Esophagus mucosa (tissue), 1 donor: ENCODE results near the gene TAAR6. TPM values are rescaled to one million over a fixed set of nuclear protein-coding genes. Genes with fewer than 3 reads are reported as not detected.
A peak's percentile ranks its signal among the peaks of the same experiment; 100 is the strongest.
"Not testable (repeated sequence)": the region's sequence is repeated elsewhere in the genome, so short reads cannot be mapped to it uniquely, and the experiment has no call there.

ENCODE experiments used
- ATAC-seq: fragments of 200-7000 bp; cut with Tn5 transposase; one replicate; pipeline ENCODE4 v1.9.1; 2020
- total RNA-seq: library from RNA; stranded (reverse); gene quantifications from one replicate; pipeline ENCODE4 v1.2.4, GENCODE V29; 2023
- donor health status: DM: yes; HTN: yes; CAD: no.

TAAR6 gene
- total RNA-seq, 1 donor from 2014 or later = not detected

DNA sequence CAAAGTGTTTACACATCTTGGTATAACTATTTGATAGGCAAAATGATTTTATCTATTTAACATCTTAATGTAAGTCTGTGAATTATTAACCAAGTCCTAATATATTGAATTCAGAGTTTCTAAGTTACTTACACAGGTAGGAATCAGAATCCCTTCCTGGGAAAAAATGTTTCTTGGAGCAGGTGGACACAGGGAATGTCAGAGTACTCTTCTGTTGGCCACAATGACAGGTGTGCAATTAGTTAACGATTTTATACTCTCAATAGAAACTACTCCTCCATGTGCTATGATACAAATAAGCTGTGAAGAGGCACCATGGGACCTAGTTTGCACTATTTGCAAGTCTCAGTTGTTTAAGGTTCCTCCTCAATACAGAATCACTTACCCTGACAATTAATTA, 20.2 kb downstream of the TAAR6 start:
- no peak for ATAC-seq

DNA sequence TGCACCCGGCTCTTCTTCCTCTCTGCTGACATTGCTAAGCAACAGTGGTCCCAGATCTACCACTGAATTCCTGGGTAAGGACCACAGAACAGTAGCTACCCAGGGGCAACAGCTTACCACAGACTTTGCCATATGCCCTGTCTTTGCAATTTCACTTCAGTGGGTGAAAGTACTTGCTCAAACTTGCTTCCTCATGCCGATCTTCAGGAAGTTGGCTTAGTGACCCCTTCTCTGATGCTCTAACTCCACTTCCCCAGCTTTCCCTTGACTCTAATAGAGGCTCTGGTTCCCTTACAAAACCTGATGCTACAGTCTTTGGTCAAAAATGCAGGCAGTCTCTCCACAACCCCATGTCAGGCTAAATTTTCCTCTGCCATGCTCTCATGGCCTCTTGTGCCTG, 22.7 kb downstream of the TAAR6 start:
- ATAC-seq = no peak

DNA sequence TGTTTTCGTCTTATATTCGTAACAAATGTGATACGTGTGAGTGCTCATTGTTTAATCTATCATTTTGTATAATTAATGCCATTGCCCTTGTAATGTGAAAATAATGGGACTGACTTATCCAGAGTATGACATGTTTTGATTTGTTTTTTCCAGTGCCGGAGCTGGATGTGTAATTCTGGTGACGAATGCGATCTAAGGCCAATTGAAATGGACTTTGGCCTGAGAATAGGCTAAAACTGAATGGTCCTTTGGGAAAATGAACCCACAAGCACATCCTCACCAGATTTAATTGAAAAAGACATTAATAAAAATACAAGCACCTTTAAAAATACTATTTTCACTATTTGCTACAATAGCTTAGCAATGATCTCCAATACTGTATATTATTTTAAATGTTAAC, 26.1 kb downstream of the TAAR6 start:
- ATAC-seq = no peak

DNA sequence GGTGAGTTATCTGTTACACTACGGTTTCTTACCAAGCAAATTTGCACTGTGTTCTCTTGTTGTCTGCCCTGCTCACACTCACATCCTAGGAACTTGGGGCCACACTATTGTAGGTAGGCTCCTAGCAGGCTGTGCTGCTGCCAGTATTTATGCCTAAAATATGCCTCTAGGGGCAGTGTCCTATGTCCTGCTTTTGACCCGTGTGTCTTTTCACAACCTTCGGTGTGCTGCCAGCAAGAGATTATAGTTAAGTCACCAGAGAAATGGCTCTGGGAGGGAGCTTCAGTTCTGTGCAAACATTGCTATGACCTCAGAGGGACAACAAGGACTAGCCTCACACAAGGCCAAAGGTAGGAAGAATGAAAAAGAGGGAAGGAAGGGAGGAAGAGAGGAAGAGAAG, 28.4 kb downstream of the TAAR6 start:
- ATAC-seq = peak; percentile 73

DNA sequence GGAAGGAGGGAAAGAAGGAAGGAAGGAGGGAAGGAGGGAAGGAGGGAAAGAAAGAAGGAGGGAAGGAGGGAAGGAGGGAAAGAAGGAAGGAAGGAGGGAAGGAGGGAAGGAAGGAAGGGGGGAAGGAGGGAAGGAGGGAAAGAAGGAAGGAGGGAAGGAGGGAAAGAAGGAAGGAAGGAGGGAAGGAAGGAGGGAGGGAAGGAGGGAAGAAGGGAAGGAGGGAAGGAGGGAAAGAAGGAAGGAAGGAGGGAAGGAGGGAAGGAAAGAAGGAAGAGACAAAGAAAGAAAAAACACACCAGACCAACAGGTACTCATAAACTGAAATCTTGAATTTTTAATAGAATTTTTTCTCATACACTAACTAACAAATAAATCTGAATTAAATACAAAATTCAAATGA, 30.8 kb downstream of the TAAR6 start:
- not testable (repeated sequence) for ATAC-seq

DNA sequence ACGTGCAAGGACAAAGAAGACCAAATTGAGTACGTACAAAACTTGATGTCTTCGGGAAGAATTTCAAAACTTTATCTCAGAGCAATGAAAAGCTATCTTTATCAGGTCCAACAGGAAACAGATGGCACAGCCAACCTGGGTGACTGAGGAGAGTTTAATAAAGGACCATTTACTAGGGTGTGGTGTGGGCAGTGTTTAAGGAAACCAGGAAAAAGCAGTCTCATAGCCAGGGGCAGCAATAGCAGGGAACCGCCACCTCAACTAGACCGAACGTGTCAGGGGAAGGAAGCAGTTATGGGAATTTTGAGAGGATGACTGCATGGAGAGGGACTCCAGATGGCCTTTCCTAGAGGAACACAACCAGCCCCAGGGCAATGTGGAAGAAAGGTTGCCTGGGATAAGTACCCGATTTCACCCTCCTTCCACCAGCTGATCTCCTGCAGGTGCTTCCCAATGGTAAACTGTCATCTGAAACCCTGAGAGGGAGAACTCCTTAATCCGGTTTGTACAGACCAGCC, 34.6 kb downstream of the TAAR6 start:
- no peak for ATAC-seq

DNA sequence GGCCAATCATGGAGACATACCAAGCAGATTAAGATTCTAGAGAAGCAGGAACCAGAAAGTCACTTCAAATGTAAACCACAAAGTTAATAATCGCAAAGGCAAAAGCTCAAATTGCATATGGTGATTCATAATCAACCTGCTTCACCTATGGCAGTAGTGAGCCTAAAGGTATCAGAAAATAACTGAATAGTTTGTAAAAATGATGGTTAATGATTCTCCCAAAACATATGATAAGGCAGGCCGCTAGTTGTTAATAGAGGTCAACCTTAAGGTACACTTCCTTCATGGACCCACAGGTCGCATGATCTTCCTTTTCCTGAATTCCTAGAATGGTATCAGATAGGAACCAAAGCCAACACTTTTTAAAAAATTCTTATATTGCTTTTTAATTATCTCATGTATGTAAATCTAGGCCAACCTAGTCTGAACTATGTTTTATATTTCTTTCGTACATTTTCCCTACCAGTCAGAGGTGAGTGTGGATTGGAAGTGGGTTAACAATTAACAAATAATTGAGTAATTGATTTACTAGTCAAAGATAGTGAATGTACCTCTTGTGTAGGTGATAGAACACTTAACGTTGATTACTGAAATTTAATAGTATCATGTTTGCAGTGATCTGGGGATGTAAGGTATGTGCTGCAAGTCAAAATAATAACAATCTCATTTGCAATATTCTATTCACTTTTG, 37.6 kb downstream of the TAAR6 start:
- ATAC-seq = no peak

DNA sequence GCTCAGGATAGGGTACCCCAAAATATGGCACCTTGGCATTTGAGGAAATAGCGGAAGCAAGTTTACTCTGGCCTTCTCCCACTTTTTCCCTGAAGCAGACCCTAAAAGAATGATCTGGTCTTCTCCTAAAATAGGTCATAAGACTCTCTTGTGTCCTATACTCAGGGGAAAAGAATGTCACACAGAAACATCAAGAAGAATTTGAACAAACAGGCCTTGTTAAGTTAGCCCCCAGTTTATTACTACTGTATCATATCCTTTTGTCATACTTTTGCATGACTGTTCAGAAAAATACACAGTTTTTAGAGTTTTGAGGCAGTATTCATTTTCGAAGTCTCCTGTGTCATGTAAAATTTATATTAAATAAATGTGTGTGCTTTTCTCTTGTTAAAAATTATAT, 41.5 kb downstream of the TAAR6 start:
- no peak for ATAC-seq

DNA sequence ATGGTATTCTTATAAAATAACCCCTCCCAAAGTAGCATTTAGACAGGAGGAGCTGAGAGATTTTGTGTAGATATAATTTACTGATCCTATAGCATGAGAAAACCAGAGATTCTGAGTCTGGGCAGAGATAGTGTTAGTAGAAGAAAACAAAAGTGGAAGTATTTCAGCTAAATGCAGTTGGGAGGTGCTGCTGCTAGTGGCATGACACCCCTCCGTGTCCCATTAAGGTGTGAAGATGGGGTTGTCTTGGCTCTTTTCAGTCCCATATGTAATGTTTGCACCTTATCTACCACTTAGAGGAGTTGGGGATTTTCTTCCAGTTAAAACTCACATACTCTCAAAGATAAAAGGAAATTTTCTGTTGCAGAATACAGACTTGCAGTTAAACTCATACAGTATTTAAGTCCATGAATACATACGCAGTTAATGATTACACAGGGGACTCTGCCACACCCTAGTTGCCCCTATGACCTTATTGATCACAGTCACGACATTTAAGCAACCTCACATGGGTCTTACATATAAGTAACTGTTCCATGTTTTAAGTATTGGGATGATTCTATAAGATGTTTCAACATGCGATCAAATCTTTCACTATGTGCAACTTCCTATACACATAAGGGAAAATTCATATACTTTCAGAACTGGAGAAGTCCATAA, 42.5 kb downstream of the TAAR6 start:
- no peak for ATAC-seq

DNA sequence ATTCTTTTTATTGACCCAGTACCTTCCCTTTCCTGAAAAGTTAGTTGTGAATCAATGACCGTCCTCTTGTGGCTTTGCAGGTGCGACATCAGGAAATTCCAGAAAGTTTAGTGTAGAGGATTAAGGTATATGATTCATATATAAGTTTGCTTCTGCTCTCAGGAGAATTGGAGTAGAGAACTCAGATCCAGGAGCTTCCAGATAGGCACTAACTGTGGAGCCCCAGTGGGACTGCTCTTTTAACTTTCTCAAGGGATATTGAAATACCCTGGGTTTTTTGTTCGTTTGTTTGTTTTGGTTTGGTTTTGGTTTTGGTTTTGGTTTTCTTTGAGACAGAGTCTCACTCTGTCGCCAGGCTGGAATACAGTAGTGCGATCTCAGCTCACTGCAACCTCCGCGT, 44.4 kb downstream of the TAAR6 start:
- ATAC-seq = peak; percentile 84

DNA sequence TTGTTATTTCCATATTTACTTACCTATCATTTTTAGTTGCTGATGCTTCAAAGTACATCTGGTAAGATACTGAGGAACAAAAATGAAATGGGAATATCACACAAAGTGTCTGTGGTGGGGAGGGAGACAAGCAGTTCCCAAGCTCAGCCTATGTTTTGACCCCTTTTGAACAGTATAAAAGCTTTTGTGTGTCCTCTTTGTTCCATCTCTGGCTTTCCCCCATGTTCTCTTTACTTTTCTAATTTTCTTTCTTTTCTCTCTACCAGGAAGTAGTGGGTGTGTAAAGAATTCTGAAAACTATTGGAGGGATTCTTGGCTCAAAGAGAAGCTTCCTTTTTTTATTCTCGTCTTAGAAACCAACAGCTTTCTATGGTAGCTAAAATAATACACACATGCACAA, 46.6 kb downstream of the TAAR6 start:
- no peak for ATAC-seq

Other genes with a start within 250 kb of the TAAR6 start
- gene MOXD1, start 168.8 kb upstream of the TAAR6 start, total RNA-seq = 31.4 TPM
- gene STX7, start 57.2 kb upstream of the TAAR6 start, total RNA-seq = 38.3 TPM
- gene TAAR9, start 32.0 kb upstream of the TAAR6 start, total RNA-seq = not detected
- not detected for gene TAAR8, start 17.6 kb upstream of the TAAR6 start, total RNA-seq
- not detected for gene TAAR5, start 19.4 kb downstream of the TAAR6 start, total RNA-seq
- not detected for gene TAAR2, start 54.0 kb downstream of the TAAR6 start, total RNA-seq
- not detected for gene TAAR1, start 88.9 kb downstream of the TAAR6 start, total RNA-seq
- 0.12 TPM for gene VNN1, start 143.7 kb downstream of the TAAR6 start, total RNA-seq
- gene VNN2, start 187.6 kb downstream of the TAAR6 start, total RNA-seq = 0.28 TPM
- 12.8 TPM for gene SLC18B1, start 228.3 kb downstream of the TAAR6 start, total RNA-seq
- gene RPS12, start 244.2 kb downstream of the TAAR6 start, total RNA-seq = 1,299 TPM